SU-DHL-6 (cell line): ENCODE measurements around the gene OR2A12.

Experiments
- H2AFZ ChIP-seq: fragments of 200-600 bp; sonication (generic); 2 replicates; pipeline ENCODE4 v1.6.1; 2014; ENCODE audit warnings: low read depth, mild to moderate bottlenecking, moderate library complexity, mixed read lengths, antibody characterized with exemption, low read length; ENCODE audit not compliant: severe bottlenecking
- H3F3A ChIP-seq: fragments of 200-600 bp; shearing (Covaris generic); 2 replicates; pipeline ENCODE4 v1.6.0; 2016; ENCODE audit warnings: antibody characterized with exemption, mild to moderate bottlenecking; ENCODE audit not compliant: insufficient read depth
- H3K27ac ChIP-seq: fragments of 200-600 bp; sonication (generic); 2 replicates; pipeline ENCODE4 v1.5.1; 2016; ENCODE audit warnings: low read depth, mild to moderate bottlenecking, low read length, moderate library complexity, mixed read lengths
- H3K27me3 ChIP-seq: fragments of 200-600 bp; sonication (generic), shearing (Covaris generic); 2 replicates; pipeline ENCODE4 v1.6.0; 2014; ENCODE audit warnings: mild to moderate bottlenecking, low read length
- H3K36me3 ChIP-seq: fragments of 200-600 bp; sonication (generic); 2 replicates; pipeline ENCODE4 v1.6.1; 2014; ENCODE audit warnings: mild to moderate bottlenecking, low read length, mixed read lengths
- H3K4me2 ChIP-seq: fragments of 300-600, 200-600 bp; shearing (Covaris generic), sonication (generic); 2 replicates; pipeline ENCODE4 v1.6.0; 2014; ENCODE audit warnings: low read length, low read depth, mild to moderate bottlenecking; ENCODE audit not compliant: poor library complexity, severe bottlenecking
- H3K4me3 ChIP-seq: fragments of 200-600 bp; sonication (generic); 2 replicates; pipeline ENCODE4 v1.5.1; 2014; ENCODE audit warnings: antibody characterized with exemption, low read length, mild to moderate bottlenecking, mixed read lengths; ENCODE audit not compliant: insufficient read depth, poor library complexity, severe bottlenecking
- H3K79me2 ChIP-seq: fragments of 200-600 bp; sonication (generic); 2 replicates; pipeline ENCODE4 v1.6.1; 2014; ENCODE audit warnings: mild to moderate bottlenecking, low read length, moderate library complexity; ENCODE audit not compliant: insufficient read depth
- H3K9ac ChIP-seq: fragments of 200-600 bp; sonication (generic); 2 replicates; pipeline ENCODE4 v1.7.0; 2014; ENCODE audit warnings: mild to moderate bottlenecking, low read length
- H3K9me2 ChIP-seq: fragments of 200-600 bp; sonication (generic); replicated peaks from 2 replicates; pipeline ENCODE4 v1.6.1; 2014; ENCODE audit warnings: low read length; ENCODE audit not compliant: insufficient read depth
- H3K9me3 ChIP-seq: fragments of 200-600 bp; sonication (generic); 2 replicates; pipeline ENCODE4 v1.6.1; 2014; ENCODE audit warnings: low read length, mixed read lengths; ENCODE audit not compliant: insufficient read depth
- H4K20me1 ChIP-seq: fragments of 200-600 bp; sonication (generic); 2 replicates; pipeline ENCODE4 v1.6.1; 2014; ENCODE audit warnings: low read depth, mild to moderate bottlenecking, antibody characterized with exemption, low read length, moderate library complexity, mixed read lengths
- CTCF ChIP-seq: fragments of 200-600 bp; sonication (generic); IDR thresholded peaks from one replicate; pipeline ENCODE4 v1.5.1; 2017; ENCODE audit warnings: antibody characterized with exemption, mild to moderate bottlenecking, low read length, moderate library complexity; ENCODE audit not compliant: insufficient read depth, poor library complexity, severe bottlenecking
- EZH2phosphoT487 ChIP-seq: fragments of 200-600 bp; sonication (generic), shearing (Covaris generic); conservative IDR thresholded peaks from 2 replicates; pipeline ENCODE4 v1.6.1; 2018; ENCODE audit warnings: mild to moderate bottlenecking, antibody characterized with exemption, low read length, moderate library complexity, mixed read lengths

OR2A12 gene

DNA sequence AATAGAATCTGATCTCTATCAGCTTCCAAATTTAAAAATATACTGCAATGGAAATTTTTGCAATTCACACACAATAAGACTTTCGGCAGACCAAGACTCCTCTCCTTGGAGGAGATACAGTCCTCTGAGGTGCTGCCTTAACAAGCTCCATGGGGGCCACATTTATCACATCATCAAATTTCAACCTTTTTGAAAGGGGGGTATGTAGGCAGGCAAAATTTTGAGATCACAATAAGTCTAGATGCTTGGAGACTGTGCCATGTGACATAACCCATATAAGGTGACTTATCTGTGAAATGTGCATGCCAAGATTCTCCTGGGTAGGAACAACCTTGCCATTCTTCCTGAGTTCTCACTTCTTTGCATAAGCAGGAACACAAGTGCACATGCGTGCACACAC is at the start of gene OR2A12:
Gene OR2A12 (plus strand): TSS at position 301 of the 400 bp plus-strand sequence. CDS start 8,830 bp downstream, outside the sequence.
- no peaks in the 10 kb centered on the region for H4K20me1 ChIP-seq
- no peak within 1 kb of the TSS for H3K4me2 ChIP-seq
- TF ChIP-seq EZH2phosphoT487 (no peak), CTCF (no peak)
- H3K27me3 ChIP-seq: no peaks in the 10 kb centered on the region
- no peak within 1 kb of the TSS for H2AFZ ChIP-seq
- no peak within 1 kb of the TSS for H3K9ac ChIP-seq
- H3K79me2 ChIP-seq: no peaks in the 10 kb centered on the region
- no peaks in the 10 kb centered on the region for H3K36me3 ChIP-seq
- no peaks in the 10 kb centered on the region for H3K9me2 ChIP-seq
- no peaks in the 10 kb centered on the region for H3F3A ChIP-seq
- H3K9me3 ChIP-seq: 0 out of 2 replicates have a peak, but pooled peaks cover 4% of the 10 kb centered on the region
- H3K4me3 ChIP-seq: no peak within 1 kb of the TSS
- H3K27ac ChIP-seq: no peak within 1 kb of the TSS

- Histone ChIP-seq H4K20me1 (no peaks in the 10 kb centered on the region), H3K36me3 (no peaks in the 10 kb centered on the region), H3K27me3 (no peaks in the 10 kb centered on the region), H3K27ac (no peak overlapping the region), H3K79me2 (no peaks in the 10 kb centered on the region), H3K4me3 (no peak overlapping the region), H3K9me3 (no peaks in the 10 kb centered on the region), H3K9me2 (no peaks in the 10 kb centered on the region; the same call in 1 of the 2 replicates), H3F3A (no peaks in the 10 kb centered on the region), H3K9ac (no peak overlapping the region), H2AFZ (no peak overlapping the region), H3K4me2 (no peak overlapping the region)
- TF ChIP-seq CTCF: no peak
- TF ChIP-seq EZH2phosphoT487: no peak
Measured at GRCh38 chr7:144036302-144036885, 49.7 kb upstream of the OR2A12 start.

- Histone ChIP-seq H2AFZ (no peak overlapping the region), H3K9me2 (no peaks in the 10 kb centered on the region; the same call in 1 of the 2 replicates), H3F3A (no peaks in the 10 kb centered on the region), H3K36me3 (no peaks in the 10 kb centered on the region), H3K4me3 (no peak overlapping the region), H3K4me2 (no peak overlapping the region), H3K9ac (no peak overlapping the region), H3K27ac (no peak overlapping the region), H3K79me2 (no peaks in the 10 kb centered on the region), H3K27me3 (no peaks in the 10 kb centered on the region), H4K20me1 (no peaks in the 10 kb centered on the region), H3K9me3 (no peaks in the 10 kb centered on the region)
- no peak for TF ChIP-seq EZH2phosphoT487
- no peak for TF ChIP-seq CTCF
Measured at GRCh38 chr7:144037414-144038035, 48.6 kb upstream of the OR2A12 start.
